ENCODE measurements around the gene CASR. TPM values are rescaled to one million over a fixed set of nuclear protein-coding genes. Genes with fewer than 3 reads are reported as not detected.

The CASR gene
- polyA plus RNA-seq, 1 of the 3 experiments (the other 2 are of a cell fraction): not detected

DNA sequence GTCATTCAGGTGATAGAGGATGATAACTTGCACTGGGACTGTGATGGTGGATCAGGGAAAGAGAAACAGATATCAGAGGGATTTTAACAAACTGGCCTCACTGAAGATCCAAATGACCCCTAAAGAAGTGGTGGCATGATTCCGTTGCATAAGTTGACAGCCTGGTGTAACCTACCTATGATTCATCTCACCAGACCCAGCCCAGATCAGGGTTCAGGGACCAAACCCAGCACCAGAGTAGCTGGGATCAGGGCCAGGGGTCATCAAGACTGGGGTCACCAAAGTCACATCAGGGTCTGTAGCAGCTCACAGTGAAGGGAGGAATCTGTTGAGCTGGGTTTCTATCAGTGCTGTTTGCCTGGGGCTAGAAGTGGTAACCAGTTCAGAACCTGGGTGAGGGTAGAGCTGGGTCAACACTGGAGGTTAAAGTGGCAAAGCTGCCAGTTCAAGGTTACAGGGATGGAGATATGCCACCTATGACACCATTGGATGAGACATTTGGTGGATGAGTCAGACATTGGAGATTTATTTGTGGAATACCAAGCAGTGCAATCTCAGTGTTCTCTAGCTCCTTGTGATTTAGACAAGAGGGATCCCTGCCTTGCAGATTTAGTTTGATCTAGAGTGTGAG is 35.9 kb downstream of the CASR start:
- Histone ChIP-seq H3F3A (replicated peaks; ENCODE audit: insufficient read depth) (no peaks in the 10 kb centered on the region), H2AFZ (ENCODE audit: low read depth) (no peak overlapping the region), H3K27ac (ENCODE audit: low read depth in 2 of 2, low read length in 1 of 2) (no peak overlapping the region), H3K9ac (no peak overlapping the region), H4K20me1 (ENCODE audit: insufficient read depth) (no peaks in the 10 kb centered on the region), H3K9me3 (no peaks in the 10 kb centered on the region), H3K36me3 (replicated peaks in 1 of 2; ENCODE audit: control insufficient read depth in 1 of 2, insufficient read depth in 2 of 2, low read length in 1 of 2) (no peaks in the 10 kb centered on the region), H3K4me3 (ENCODE audit: low read depth in 2 of 2, low read length in 1 of 2) (no peak overlapping the region), H3K79me2 (ENCODE audit: insufficient read depth) (no peaks in the 10 kb centered on the region), H3K27me3 (ENCODE audit: insufficient read depth) (peaks cover 9% of the 10 kb centered on the region; the same call in 1 of the 2 replicates), H3K4me1 (ENCODE audit: control insufficient read depth in 1 of 2, insufficient read depth in 2 of 2, low read depth in 1 of 2, low read length in 1 of 2) (no peaks in the 10 kb centered on the region), H3K9me2 (no peaks in the 10 kb centered on the region), H3K4me2 (no peak overlapping the region)
- POLR2A ChIA-PET: no interaction called here
- WGBS (ENCODE audit: low lambda C conversion rate): 0% methylated on average over 1 of the region's 1 CpG
- no peak for TF ChIP-seq SIN3A (IDR thresholded peaks at IDR 0.05; ENCODE audit: borderline replicate concordance, low read depth, low read length)
- TF ChIP-seq RFX5 (IDR thresholded peaks at IDR 0.05; ENCODE audit: low read length): no peak
- TF ChIP-seq, protein P1, sequence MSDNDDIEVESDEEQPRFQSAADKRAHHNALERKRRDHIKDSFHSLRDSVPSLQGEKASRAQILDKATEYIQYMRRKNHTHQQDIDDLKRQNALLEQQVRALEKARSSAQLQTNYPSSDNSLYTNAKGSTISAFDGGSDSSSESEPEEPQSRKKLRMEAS (IDR thresholded peaks at IDR 0.05; ENCODE audit: low read depth): no peak
- no peak for TF ChIP-seq TAF1 (IDR thresholded peaks at IDR 0.05; ENCODE audit: borderline replicate concordance, low read depth, low read length)
- TF ChIP-seq JUND (IDR thresholded peaks at IDR 0.05): no peak
- CTCF ChIA-PET: no interaction called here
- no peak for DNase-seq

- DNase-seq: no peak
- no peaks in the 10 kb centered on the region for H3F3A ChIP-seq (replicated peaks; ENCODE audit: insufficient read depth)
- CTCF ChIA-PET: no interaction called here
These were observed 43.7 kb downstream of the CASR start for GRCh38 chr3:122227036-122227781.

DNA sequence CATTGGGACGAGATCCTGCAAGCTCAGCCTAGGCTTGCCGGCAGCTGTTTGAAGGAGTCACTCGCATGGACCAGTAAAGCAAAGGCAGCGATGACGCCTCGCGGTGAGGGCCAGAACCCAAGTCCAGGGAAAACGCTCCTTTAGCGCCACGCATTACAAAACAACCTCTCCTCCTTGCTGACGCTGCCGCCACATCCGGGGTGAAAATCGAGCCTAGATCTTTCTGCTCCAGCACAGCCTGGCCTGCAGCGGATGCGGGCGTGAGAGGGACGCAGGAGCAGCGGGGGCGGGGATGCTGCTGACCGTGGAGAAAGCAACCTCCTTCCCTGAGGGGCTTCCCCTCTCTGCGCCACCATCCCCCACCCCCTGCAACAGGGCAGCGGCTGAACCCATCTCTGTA is 46.7 kb downstream of the CASR start:
- ChIA-PET CTCF (no interaction called here), POLR2A (no interaction called here)
- no peaks in the 10 kb centered on the region for H4K20me1 ChIP-seq (ENCODE audit: insufficient read depth)
- TF ChIP-seq GABPA (IDR thresholded peaks at IDR 0.05; ENCODE audit: low read depth) (no peak), CHD2 (IDR thresholded peaks at IDR 0.05; ENCODE audit: low read length, partially characterized antibody) (no peak)
- TF ChIP-seq, protein P2, sequence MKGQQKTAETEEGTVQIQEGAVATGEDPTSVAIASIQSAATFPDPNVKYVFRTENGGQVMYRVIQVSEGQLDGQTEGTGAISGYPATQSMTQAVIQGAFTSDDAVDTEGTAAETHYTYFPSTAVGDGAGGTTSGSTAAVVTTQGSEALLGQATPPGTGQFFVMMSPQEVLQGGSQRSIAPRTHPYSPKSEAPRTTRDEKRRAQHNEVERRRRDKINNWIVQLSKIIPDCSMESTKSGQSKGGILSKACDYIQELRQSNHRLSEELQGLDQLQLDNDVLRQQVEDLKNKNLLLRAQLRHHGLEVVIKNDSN (IDR thresholded peaks at IDR 0.05; ENCODE audit: borderline replicate concordance, low read depth): no peak
- TF ChIP-seq, protein P3, sequence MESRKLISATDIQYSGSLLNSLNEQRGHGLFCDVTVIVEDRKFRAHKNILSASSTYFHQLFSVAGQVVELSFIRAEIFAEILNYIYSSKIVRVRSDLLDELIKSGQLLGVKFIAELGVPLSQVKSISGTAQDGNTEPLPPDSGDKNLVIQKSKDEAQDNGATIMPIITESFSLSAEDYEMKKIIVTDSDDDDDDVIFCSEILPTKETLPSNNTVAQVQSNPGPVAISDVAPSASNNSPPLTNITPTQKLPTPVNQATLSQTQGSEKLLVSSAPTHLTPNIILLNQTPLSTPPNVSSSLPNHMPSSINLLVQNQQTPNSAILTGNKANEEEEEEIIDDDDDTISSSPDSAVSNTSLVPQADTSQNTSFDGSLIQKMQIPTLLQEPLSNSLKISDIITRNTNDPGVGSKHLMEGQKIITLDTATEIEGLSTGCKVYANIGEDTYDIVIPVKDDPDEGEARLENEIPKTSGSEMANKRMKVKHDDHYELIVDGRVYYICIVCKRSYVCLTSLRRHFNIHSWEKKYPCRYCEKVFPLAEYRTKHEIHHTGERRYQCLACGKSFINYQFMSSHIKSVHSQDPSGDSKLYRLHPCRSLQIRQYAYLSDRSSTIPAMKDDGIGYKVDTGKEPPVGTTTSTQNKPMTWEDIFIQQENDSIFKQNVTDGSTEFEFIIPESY (IDR thresholded peaks at IDR 0.05; ENCODE audit: borderline replicate concordance, low read depth): no peak
- WGBS (ENCODE audit: low lambda C conversion rate): 40% methylated on average over 12 of the region's 23 CpGs
- DNase-seq: no peak
- H3K4me2 ChIP-seq: no peak overlapping the region; the same call in 1 of the 2 replicates
- H3K4me1 ChIP-seq (ENCODE audit: control insufficient read depth in 1 of 2, insufficient read depth in 2 of 2, low read depth in 1 of 2, low read length in 1 of 2): no peaks in the 10 kb centered on the region; a peak in 1 of 4 replicates
- H3K9me2 ChIP-seq: no peaks in the 10 kb centered on the region
- no peak overlapping the region for H2AFZ ChIP-seq (ENCODE audit: low read depth)
- no peaks in the 10 kb centered on the region for H3K36me3 ChIP-seq (replicated peaks in 1 of 2; ENCODE audit: control insufficient read depth in 1 of 2, insufficient read depth in 2 of 2, low read length in 1 of 2)
- no peak overlapping the region for H3K4me3 ChIP-seq (ENCODE audit: low read depth in 2 of 2, low read length in 1 of 2)
- no peaks in the 10 kb centered on the region for H3F3A ChIP-seq (replicated peaks; ENCODE audit: insufficient read depth)
- no peak overlapping the region for H3K27ac ChIP-seq (ENCODE audit: low read depth in 2 of 2, low read length in 1 of 2)
- H3K9ac ChIP-seq: no peak overlapping the region
- no peaks in the 10 kb centered on the region for H3K9me3 ChIP-seq
- peaks cover 12% of the 10 kb centered on the region; the same call in 1 of the 2 replicates for H3K27me3 ChIP-seq (ENCODE audit: insufficient read depth)
- H3K79me2 ChIP-seq (ENCODE audit: insufficient read depth): no peaks in the 10 kb centered on the region

More at GRCh38 chr3:122227036-122227781, 43.7 kb downstream of the CASR start:
- H3K36me3 ChIP-seq (replicated peaks in 1 of 2; ENCODE audit: control insufficient read depth in 1 of 2, insufficient read depth in 2 of 2, low read length in 1 of 2): no peaks in the 10 kb centered on the region
- H3K9ac ChIP-seq: no peak overlapping the region
- no peak overlapping the region for H3K4me2 ChIP-seq
- WGBS (ENCODE audit: low lambda C conversion rate): 8% methylated on average over 11 of the region's 23 CpGs
- no peaks in the 10 kb centered on the region for H3K79me2 ChIP-seq (ENCODE audit: insufficient read depth)
- POLR2A ChIA-PET: no interaction called here
- H4K20me1 ChIP-seq (ENCODE audit: insufficient read depth): no peaks in the 10 kb centered on the region
- H3K27ac ChIP-seq (ENCODE audit: low read depth in 2 of 2, low read length in 1 of 2): no peak overlapping the region
- no peak overlapping the region for H2AFZ ChIP-seq (ENCODE audit: low read depth)
- TF ChIP-seq FOXJ3 (CRISPR knock-in tag; IDR thresholded peaks at IDR 0.05) (no peak), FOSL2 (IDR thresholded peaks at IDR 0.05; ENCODE audit: borderline replicate concordance, low read depth) (no peak)
- no peaks in the 10 kb centered on the region for H3K9me3 ChIP-seq
- no peaks in the 10 kb centered on the region for H3K9me2 ChIP-seq
- H3K4me3 ChIP-seq (ENCODE audit: low read depth in 2 of 2, low read length in 1 of 2): no peak overlapping the region
- no peaks in the 10 kb centered on the region; a peak in 1 of 4 replicates for H3K4me1 ChIP-seq (ENCODE audit: control insufficient read depth in 1 of 2, insufficient read depth in 2 of 2, low read depth in 1 of 2, low read length in 1 of 2)
- peaks cover 12% of the 10 kb centered on the region; the same call in 1 of the 2 replicates for H3K27me3 ChIP-seq (ENCODE audit: insufficient read depth)
